ENCODE results near the gene AP1M2. TPM values are rescaled to one million over a fixed set of nuclear protein-coding genes. Genes with fewer than 3 reads are reported as not detected.

The AP1M2 gene
- total RNA-seq, 1 experiment from 2014 or later = 146 TPM

DNA sequence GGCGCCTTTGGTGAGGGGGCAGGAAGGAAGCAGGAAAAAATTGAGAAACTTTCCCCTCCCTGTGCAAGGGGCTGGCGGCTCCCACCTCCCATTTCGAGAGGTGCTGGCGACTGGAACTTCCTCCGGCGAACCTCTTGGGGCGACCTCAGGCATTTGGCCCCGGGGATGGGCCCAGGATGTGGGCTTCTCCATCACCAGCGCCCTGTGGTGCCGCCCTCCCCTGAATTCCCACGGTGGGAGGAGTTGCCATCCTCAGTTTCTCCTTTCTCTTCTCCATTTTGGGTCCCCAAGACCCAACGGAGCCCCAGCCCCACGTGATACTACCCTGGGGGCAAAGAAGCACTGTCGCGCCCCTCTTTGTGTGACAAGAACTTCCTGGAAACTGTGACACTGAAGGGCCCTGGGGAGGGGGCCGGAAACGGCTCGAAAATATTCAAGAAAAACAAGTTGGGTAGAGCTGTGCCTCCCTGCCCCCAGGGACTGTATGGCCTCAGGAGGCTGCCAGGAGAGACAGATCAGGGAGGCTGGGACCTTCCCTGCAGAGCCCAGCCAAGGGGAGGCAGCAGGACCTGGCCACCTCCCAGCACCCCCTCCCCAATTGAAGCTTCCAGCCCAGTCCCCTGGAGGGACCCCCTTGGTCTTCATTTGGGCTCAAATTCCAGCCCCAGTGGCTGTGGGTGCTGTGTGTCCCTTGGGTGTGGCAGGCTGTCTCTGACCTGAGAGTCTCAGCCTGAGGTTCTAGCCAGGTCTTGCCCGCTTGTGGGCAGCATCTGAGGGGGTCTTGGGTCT, 16.2 kb upstream of the AP1M2 start:
- Histone ChIP-seq H4K20me1 (ENCODE audit: control insufficient read depth, insufficient read depth, insufficient read length) (no peaks in the 10 kb centered on the region), H3K79me2 (ENCODE audit: insufficient read depth, low read length) (no peaks in the 10 kb centered on the region; the same call in 1 of the 2 replicates), H3K27me3 (ENCODE audit: insufficient read depth, low read length) (no peaks in the 10 kb centered on the region), H4K5ac (ENCODE audit: insufficient read length, low read depth, low read length) (no peak overlapping the region), H3K9me3 (ENCODE audit: control insufficient read depth, low read depth, low read length) (no peaks in the 10 kb centered on the region), H3K23me2 (ENCODE audit: insufficient read length, low read depth, low read length, poor library complexity, severe bottlenecking) (peaks cover 11% of the 10 kb centered on the region), H2BK20ac (ENCODE audit: low read depth, low read length, poor library complexity, severe bottlenecking) (no peak overlapping the region), H2AFZ (ENCODE audit: low read length) (no peak overlapping the region), H4K91ac (ENCODE audit: insufficient read length, low read depth, low read length) (no peak overlapping the region), H2AK5ac (ENCODE audit: insufficient read length, low read length) (no peak overlapping the region), H3K56ac (ENCODE audit: insufficient read length, low read depth, low read length) (no peak overlapping the region), H3K4ac (ENCODE audit: low read depth, low read length) (no peak overlapping the region), H3K27ac (ENCODE audit: insufficient read length, low read depth, low read length) (no peak overlapping the region), H3K79me1 (ENCODE audit: insufficient read depth, low read depth, low read length, poor library complexity, severe bottlenecking) (no peaks in the 10 kb centered on the region), H3K18ac (ENCODE audit: insufficient read length, low read depth, low read length) (no peak overlapping the region), H3K4me2 (ENCODE audit: insufficient read depth, insufficient read length, low read length) (peak overlapping the region; percentile 91), H2BK15ac (ENCODE audit: low read depth, low read length) (no peak overlapping the region), H3K9ac (ENCODE audit: extremely low read depth, insufficient read length, low read length) (peak overlapping the region; percentile 63), H3K23ac (ENCODE audit: insufficient read length, low read depth, low read length) (no peak overlapping the region), H2BK5ac (ENCODE audit: insufficient read length, low read length) (no peak overlapping the region), H2BK12ac (ENCODE audit: insufficient read length, low read depth, low read length) (no peak overlapping the region), H2BK120ac (ENCODE audit: low read depth, low read length, poor library complexity, severe bottlenecking) (no peak overlapping the region), H3T11ph (ENCODE audit: low read length) (no peak overlapping the region), H3K14ac (ENCODE audit: insufficient read depth, low read length) (peak overlapping the region; percentile 31; the same call in 1 of the 2 replicates), H4K8ac (replicated peaks; ENCODE audit: insufficient read length, low read depth, low read length) (no peak overlapping the region), H3K4me1 (ENCODE audit: insufficient read depth, low read length) (no peaks in the 10 kb centered on the region)
- Mint-ChIP-seq H3K27ac (peak overlapping the region in 2 of 3 experiments; percentile 53 to 74; a peak in 3 of 7 replicates), H3K27me3 (ENCODE audit: low read depth) (peaks cover 7% of the 10 kb centered on the region), H3K4me3 (peak overlapping the region; percentile 77 to 90), H3K36me3 (ENCODE audit: insufficient read depth in 1 of 3, low read depth in 3 of 3) (no peaks in the 10 kb centered on the region; a peak in 1 of 7 replicates), H3K9me3 (no peaks in the 10 kb centered on the region), H3K4me1 (peaks cover 16 to 18% of the 10 kb centered on the region in 2 experiments)
- TF ChIP-seq, protein P1, sequence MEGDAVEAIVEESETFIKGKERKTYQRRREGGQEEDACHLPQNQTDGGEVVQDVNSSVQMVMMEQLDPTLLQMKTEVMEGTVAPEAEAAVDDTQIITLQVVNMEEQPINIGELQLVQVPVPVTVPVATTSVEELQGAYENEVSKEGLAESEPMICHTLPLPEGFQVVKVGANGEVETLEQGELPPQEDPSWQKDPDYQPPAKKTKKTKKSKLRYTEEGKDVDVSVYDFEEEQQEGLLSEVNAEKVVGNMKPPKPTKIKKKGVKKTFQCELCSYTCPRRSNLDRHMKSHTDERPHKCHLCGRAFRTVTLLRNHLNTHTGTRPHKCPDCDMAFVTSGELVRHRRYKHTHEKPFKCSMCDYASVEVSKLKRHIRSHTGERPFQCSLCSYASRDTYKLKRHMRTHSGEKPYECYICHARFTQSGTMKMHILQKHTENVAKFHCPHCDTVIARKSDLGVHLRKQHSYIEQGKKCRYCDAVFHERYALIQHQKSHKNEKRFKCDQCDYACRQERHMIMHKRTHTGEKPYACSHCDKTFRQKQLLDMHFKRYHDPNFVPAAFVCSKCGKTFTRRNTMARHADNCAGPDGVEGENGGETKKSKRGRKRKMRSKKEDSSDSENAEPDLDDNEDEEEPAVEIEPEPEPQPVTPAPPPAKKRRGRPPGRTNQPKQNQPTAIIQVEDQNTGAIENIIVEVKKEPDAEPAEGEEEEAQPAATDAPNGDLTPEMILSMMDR (conservative IDR thresholded peaks at IDR 0.05) = no peak
- peak; percentile 43 for DNase-seq
- WGBS (ENCODE audit: extremely low coverage, insufficient read length, low lambda C conversion rate) = no CpG with 5 or more reads among the region's 19 CpGs

Data from H9 (cell line).